Osteocyte (in vitro differentiated cells): ENCODE measurements around the gene SUMO3. TPM values are rescaled to one million over a fixed set of nuclear protein-coding genes. Genes with fewer than 3 reads are reported as not detected.

ENCODE experiments used
- DNase-seq: peaks from one replicate; pipeline ENCODE4 v3.0.0; 2021; ENCODE audit warnings: mixed read lengths; ENCODE audit not compliant: unreplicated experiment; ENCODE audit errors: extremely low spot score
- H3K27ac Mint-ChIP-seq: one replicate; pipeline ENCODE4 v1.8.0; 2021; ENCODE audit warnings: mild to moderate bottlenecking, mixed read lengths; ENCODE audit not compliant: unreplicated experiment
- H3K27me3 Mint-ChIP-seq: one replicate; pipeline ENCODE4 v1.8.0; 2021; ENCODE audit warnings: mixed read lengths; ENCODE audit not compliant: unreplicated experiment
- H3K36me3 Mint-ChIP-seq: one replicate; pipeline ENCODE4 v1.8.0; 2021; ENCODE audit warnings: mixed read lengths; ENCODE audit not compliant: unreplicated experiment
- H3K4me1 Mint-ChIP-seq: one replicate; pipeline ENCODE4 v1.8.0; 2021; ENCODE audit warnings: mixed read lengths; ENCODE audit not compliant: unreplicated experiment
- H3K4me3 Mint-ChIP-seq: one replicate; pipeline ENCODE4 v1.8.0; 2021; ENCODE audit warnings: mild to moderate bottlenecking, moderate library complexity, mixed read lengths; ENCODE audit not compliant: unreplicated experiment
- H3K9me3 Mint-ChIP-seq: one replicate; pipeline ENCODE4 v1.8.0; 2021; ENCODE audit warnings: mixed read lengths; ENCODE audit not compliant: unreplicated experiment
- total RNA-seq: library from RNA; stranded (reverse); gene quantifications from 2 replicates; pipeline ENCODE4 v1.2.1, GENCODE V29; 2021
- TF ChIP-seq, protein P1 (sequence below): fragments of 200-600 bp; sonication (generic); IDR thresholded peaks from 2 replicates; pipeline ENCODE4 v1.5.0; 2021; ENCODE audit warnings: antibody characterized with exemption, mild to moderate bottlenecking, moderate library complexity

Gene SUMO3
- total RNA-seq, 1 donor from 2014 or later, result 69.6 TPM

- Mint-ChIP-seq H3K4me1 (peaks cover 15% of the 10 kb centered on the region), H3K36me3 (peaks cover 38% of the 10 kb centered on the region), H3K27me3 (no peaks in the 10 kb centered on the region), H3K9me3 (no peaks in the 10 kb centered on the region), H3K27ac (no peak overlapping the region), H3K4me3 (no peak overlapping the region)
- TF ChIP-seq, protein P1, sequence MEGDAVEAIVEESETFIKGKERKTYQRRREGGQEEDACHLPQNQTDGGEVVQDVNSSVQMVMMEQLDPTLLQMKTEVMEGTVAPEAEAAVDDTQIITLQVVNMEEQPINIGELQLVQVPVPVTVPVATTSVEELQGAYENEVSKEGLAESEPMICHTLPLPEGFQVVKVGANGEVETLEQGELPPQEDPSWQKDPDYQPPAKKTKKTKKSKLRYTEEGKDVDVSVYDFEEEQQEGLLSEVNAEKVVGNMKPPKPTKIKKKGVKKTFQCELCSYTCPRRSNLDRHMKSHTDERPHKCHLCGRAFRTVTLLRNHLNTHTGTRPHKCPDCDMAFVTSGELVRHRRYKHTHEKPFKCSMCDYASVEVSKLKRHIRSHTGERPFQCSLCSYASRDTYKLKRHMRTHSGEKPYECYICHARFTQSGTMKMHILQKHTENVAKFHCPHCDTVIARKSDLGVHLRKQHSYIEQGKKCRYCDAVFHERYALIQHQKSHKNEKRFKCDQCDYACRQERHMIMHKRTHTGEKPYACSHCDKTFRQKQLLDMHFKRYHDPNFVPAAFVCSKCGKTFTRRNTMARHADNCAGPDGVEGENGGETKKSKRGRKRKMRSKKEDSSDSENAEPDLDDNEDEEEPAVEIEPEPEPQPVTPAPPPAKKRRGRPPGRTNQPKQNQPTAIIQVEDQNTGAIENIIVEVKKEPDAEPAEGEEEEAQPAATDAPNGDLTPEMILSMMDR, result no peak
- DNase-seq, result no peak
Observed at GRCh38 chr21:44850208-44850800, 32.4 kb upstream of the SUMO3 start.

DNA sequence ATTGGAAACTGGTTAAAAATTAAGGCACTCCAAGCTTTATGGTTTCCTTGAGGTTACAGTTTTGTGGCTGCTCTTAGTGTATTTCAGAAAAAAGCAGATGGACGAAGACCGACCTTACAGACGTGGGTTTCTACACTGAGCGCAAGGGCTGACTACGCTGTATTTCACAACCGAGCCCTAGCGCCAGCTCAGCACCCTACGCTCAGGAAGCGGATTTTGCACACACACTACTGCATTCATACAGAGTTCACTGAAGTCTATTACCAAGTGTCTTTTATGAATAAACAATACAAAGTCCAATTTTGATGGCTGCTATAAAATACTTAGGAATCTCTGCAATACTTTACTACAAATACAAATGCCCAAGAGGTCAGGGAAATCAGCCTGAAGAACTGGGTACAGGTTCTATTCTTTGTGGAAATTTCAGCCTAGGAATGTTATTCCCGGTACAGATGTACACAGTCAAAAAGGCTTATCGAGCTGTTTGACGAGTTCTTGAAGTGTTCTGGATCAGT is 31.8 kb upstream of the SUMO3 start:
- no peak for DNase-seq
- Mint-ChIP-seq H3K4me3 (no peak overlapping the region), H3K27ac (no peak overlapping the region), H3K27me3 (no peaks in the 10 kb centered on the region), H3K4me1 (peaks cover 21% of the 10 kb centered on the region), H3K9me3 (no peaks in the 10 kb centered on the region), H3K36me3 (peaks cover 38% of the 10 kb centered on the region)
- TF ChIP-seq, protein P1, result no peak

- peaks cover 2% of the 10 kb centered on the region for H3K27me3 Mint-ChIP-seq
- no peak overlapping the region for H3K27ac Mint-ChIP-seq
- no peak overlapping the region for H3K4me3 Mint-ChIP-seq
- no peaks in the 10 kb centered on the region for H3K9me3 Mint-ChIP-seq
- no peak for DNase-seq
- H3K4me1 Mint-ChIP-seq, result peaks cover 23% of the 10 kb centered on the region
- peaks cover 31% of the 10 kb centered on the region for H3K36me3 Mint-ChIP-seq
- TF ChIP-seq, protein P1, result no peak
Observed at GRCh38 chr21:44848821-44849521, 31.1 kb upstream of the SUMO3 start.

DNA sequence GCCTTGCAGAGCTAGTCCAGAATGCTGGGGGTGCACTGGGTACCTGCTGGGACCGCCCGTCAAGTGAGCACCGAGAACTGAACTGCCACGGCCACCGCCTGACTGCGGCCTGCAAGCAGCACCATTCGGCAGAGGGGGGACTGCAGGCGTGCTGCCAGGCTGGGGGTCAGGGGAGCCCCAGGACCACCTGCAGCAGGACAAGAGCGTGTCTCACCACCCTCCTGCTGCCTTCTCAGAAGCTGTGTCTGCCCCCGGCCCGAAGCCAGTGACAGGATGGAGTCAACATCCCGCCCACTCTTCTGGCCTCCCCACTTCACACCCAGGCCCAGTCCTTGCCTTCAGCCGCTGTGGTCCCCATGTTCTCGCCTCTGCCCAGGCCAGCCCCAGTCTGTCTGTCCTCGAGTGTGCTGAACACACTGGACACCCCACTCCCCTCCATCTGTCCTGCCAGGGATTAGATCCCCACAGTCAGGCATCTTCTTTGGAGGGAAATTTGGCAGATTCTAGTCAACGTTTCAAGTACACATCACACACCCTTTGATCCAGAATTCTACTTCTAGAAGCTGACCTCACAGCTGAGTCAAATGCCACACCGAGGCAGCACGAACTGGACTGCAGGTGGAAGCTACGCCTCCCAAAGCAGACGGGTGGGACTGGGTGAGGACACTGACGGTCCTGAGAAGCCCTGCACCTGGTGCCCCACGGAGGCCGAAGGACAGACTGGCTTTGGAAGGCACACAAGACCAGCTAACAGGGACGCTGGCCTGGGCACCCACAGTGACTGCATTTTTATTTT is 29.6 kb upstream of the SUMO3 start:
- peaks cover 2% of the 10 kb centered on the region for H3K27me3 Mint-ChIP-seq
- no peaks in the 10 kb centered on the region for H3K9me3 Mint-ChIP-seq
- no peak overlapping the region for H3K27ac Mint-ChIP-seq
- TF ChIP-seq, protein P1, result no peak
- peaks cover 27% of the 10 kb centered on the region for H3K36me3 Mint-ChIP-seq
- H3K4me1 Mint-ChIP-seq, result peaks cover 23% of the 10 kb centered on the region
- no peak for DNase-seq
- H3K4me3 Mint-ChIP-seq, result no peak overlapping the region
